ENCODE results near the gene NDFIP2. TPM values are rescaled to one million over a fixed set of nuclear protein-coding genes. Genes with fewer than 3 reads are reported as not detected.

Gene NDFIP2
- total RNA-seq, 1 experiment from 2014 or later: 23.1 TPM

- no peak for TF ChIP-seq PRDM15 (CRISPR knock-in tag; IDR thresholded peaks at IDR 0.05)
- TF ChIP-seq MXD4 (CRISPR knock-in tag; IDR thresholded peaks at IDR 0.05; ENCODE audit: borderline replicate concordance): no peak
- TF ChIP-seq ATF6 (CRISPR knock-in tag; IDR thresholded peaks at IDR 0.05): no peak
- no peak for TF ChIP-seq AFF4 (CRISPR knock-in tag; IDR thresholded peaks at IDR 0.05; ENCODE audit: borderline replicate concordance)
- TF ChIP-seq RELA (CRISPR knock-in tag; IDR thresholded peaks at IDR 0.05; ENCODE audit: borderline replicate concordance): no peak
- no peak for TF ChIP-seq NR3C1 (CRISPR knock-in tag; conservative IDR thresholded peaks at IDR 0.05; ENCODE audit: low read depth)
- TF ChIP-seq SMAD4 (CRISPR knock-in tag; IDR thresholded peaks at IDR 0.05): no peak
- TF ChIP-seq IRF2 (CRISPR knock-in tag; IDR thresholded peaks at IDR 0.05; ENCODE audit: borderline replicate concordance, low read depth): no peak
- TF ChIP-seq ZNF281 (CRISPR knock-in tag; IDR thresholded peaks at IDR 0.05): no peak
Measured at GRCh38 chr13:79557666-79558065, 76.7 kb downstream of the NDFIP2 start (continued).

GRCh38 chr13:79560954-79561353 lies 80.0 kb downstream of the NDFIP2 start:
- Mint-ChIP-seq H3K9me3 (peaks cover 68% of the 10 kb centered on the region), H3K27me3 (ENCODE audit: low read depth) (peaks cover 6% of the 10 kb centered on the region; the same call in 1 of the 2 replicates), H3K27ac (no peak overlapping the region), H3K36me3 (peaks cover 44% of the 10 kb centered on the region), H3K4me3 (no peak overlapping the region), H3K4me1 (no peaks in the 10 kb centered on the region)
- DNase-seq (ENCODE audit: low spot score) (no peak), ATAC-seq (no peak)
- POLR2A ChIA-PET: no interaction called here
- CTCF ChIA-PET: no interaction called here
- TF ChIP-seq E2F4 (CRISPR knock-in tag; IDR thresholded peaks at IDR 0.05; ENCODE audit: borderline replicate concordance, low read depth) (no peak), ARID4B (CRISPR knock-in tag; IDR thresholded peaks at IDR 0.05; ENCODE audit: borderline replicate concordance) (no peak), PRDM15 (CRISPR knock-in tag; IDR thresholded peaks at IDR 0.05) (no peak), PRRX2 (CRISPR knock-in tag; IDR thresholded peaks at IDR 0.05) (no peak), SMAD3 (CRISPR knock-in tag; IDR thresholded peaks at IDR 0.05; ENCODE audit: borderline replicate concordance) (no peak)

Measured in WTC11 (cell line).